GM18909 (cell line): ENCODE data around the gene PHLDA3.
"Not testable (repeated sequence)": the region's sequence is repeated elsewhere in the genome, so short reads cannot be mapped to it uniquely, and the experiment has no call there.

Experiments
- ATAC-seq: cut with Tn5 transposase; IDR thresholded peaks from one replicate; pipeline ENCODE4 v1.9.1; 2021; ENCODE audit warnings: mild to moderate bottlenecking; ENCODE audit not compliant: unreplicated experiment, poor library complexity

The PHLDA3 gene

GRCh38 chr1:201488830-201489589, 20.0 kb upstream of the PHLDA3 start:
- ATAC-seq = no peak

- ATAC-seq = no peak
Observed at GRCh38 chr1:201487742-201488141, 18.8 kb upstream of the PHLDA3 start.

- ATAC-seq = no peak
Observed at GRCh38 chr1:201486187-201486586, 17.2 kb upstream of the PHLDA3 start.

- no peak for ATAC-seq
Observed at GRCh38 chr1:201485184-201485774, 16.3 kb upstream of the PHLDA3 start.

- ATAC-seq = no peak
Observed at GRCh38 chr1:201483373-201483949, 14.5 kb upstream of the PHLDA3 start.

- ATAC-seq = no peak
Observed at GRCh38 chr1:201482755-201483154, 13.8 kb upstream of the PHLDA3 start.

GRCh38 chr1:201481761-201482493, 12.9 kb upstream of the PHLDA3 start:
- ATAC-seq = peak; percentile 66

- no peak for ATAC-seq
Observed at GRCh38 chr1:201481004-201481380, 12.0 kb upstream of the PHLDA3 start.

GRCh38 chr1:201480231-201481003, 11.4 kb upstream of the PHLDA3 start:
- peak; percentile 67 for ATAC-seq

- ATAC-seq = no peak
Observed at GRCh38 chr1:201479201-201479730, 10.3 kb upstream of the PHLDA3 start.

- not testable (repeated sequence) for ATAC-seq
Observed at GRCh38 chr1:201478666-201479065, 9.7 kb upstream of the PHLDA3 start.

GRCh38 chr1:201476670-201477344, 7.8 kb upstream of the PHLDA3 start:
- ATAC-seq = no peak

- no peak for ATAC-seq
Observed at GRCh38 chr1:201475915-201476669, 7.1 kb upstream of the PHLDA3 start.

- ATAC-seq = no peak
Observed at GRCh38 chr1:201475130-201475529, 6.1 kb upstream of the PHLDA3 start.

- no peak for ATAC-seq
Observed at GRCh38 chr1:201473296-201473695, 4.3 kb upstream of the PHLDA3 start.

GRCh38 chr1:201472321-201472720, 3.3 kb upstream of the PHLDA3 start:
- ATAC-seq = not testable (repeated sequence)

- no peak for ATAC-seq
Observed at GRCh38 chr1:201471772-201472171, 2.8 kb upstream of the PHLDA3 start.

GRCh38 chr1:201470581-201470980, 1.6 kb upstream of the PHLDA3 start:
- no peak for ATAC-seq

GRCh38 chr1:201469645-201470074, 672 bp upstream of the PHLDA3 start:
- no peak for ATAC-seq
